GM21576 (cell line): Measurements from ENCODE around the gene PDE7B.
A peak's percentile ranks its signal among the peaks of the same experiment; 100 is the strongest.

Experiments used
- ATAC-seq: cut with Tn5 transposase; IDR thresholded peaks from one replicate; pipeline ENCODE4 v1.9.1; 2021; ENCODE audit warnings: mild to moderate bottlenecking, moderate library complexity; ENCODE audit not compliant: unreplicated experiment

The PDE7B gene

GRCh38 chr6:135884136-135884535, 32.6 kb downstream of the PDE7B start:
- ATAC-seq, result no peak

DNA sequence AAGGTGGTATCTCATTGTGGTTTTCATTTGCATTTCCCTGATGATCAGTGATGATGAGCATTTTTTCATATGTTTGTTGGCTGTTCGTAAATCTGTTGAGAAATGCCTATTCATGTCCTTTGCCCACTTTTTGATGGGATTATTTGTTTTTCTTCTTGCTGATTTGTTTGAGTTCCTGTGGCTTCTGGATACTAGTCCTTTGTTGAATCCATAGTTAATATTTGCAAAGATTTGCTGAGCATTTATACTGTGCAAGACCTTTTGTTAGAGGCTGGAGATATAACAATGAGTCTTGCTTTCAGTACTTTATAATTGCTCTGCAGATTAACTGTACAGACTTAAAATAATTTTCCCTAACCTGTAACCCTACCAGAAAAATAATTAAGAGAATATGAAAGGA, 35.6 kb downstream of the PDE7B start:
- no peak for ATAC-seq

GRCh38 chr6:135888818-135889217, 37.3 kb downstream of the PDE7B start:
- no peak for ATAC-seq

DNA sequence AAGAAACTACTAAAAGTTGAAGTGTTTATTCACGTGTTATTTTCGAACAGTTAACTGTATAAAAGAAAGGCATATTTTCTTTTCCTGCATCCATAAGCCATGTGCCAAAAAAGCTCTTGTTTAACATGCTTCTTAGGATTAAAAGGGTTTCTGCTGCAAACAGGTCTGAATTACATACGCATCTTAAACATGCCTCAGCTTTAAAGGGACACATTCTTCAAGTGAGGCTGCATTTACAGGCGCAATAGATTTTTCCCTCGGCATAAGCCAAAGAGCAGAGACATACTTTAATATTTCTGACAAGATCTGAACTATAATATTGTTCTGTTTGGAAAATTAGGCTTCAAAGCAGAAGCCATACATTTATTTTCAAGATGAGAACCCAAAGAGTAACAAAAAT, 39.4 kb downstream of the PDE7B start:
- ATAC-seq, result no peak

DNA sequence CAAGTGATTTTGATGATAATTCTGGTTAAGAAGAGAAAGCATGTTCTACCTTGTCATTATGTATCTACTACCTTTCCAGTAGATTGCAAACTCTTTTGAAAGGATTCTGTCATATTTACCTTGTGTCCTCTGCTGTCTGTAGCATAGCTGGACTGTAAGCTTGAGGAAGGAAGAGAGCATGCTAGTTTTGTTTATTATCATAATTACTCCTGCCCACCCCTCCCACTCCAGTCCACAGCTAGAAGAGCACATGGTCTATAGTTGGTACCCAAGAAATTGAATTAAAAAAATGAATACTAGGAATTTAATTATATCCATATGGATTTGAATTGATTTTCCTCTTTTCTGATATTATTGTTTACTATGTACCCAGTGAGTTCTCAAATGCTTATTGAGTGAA, 40.2 kb downstream of the PDE7B start:
- ATAC-seq, result no peak

DNA sequence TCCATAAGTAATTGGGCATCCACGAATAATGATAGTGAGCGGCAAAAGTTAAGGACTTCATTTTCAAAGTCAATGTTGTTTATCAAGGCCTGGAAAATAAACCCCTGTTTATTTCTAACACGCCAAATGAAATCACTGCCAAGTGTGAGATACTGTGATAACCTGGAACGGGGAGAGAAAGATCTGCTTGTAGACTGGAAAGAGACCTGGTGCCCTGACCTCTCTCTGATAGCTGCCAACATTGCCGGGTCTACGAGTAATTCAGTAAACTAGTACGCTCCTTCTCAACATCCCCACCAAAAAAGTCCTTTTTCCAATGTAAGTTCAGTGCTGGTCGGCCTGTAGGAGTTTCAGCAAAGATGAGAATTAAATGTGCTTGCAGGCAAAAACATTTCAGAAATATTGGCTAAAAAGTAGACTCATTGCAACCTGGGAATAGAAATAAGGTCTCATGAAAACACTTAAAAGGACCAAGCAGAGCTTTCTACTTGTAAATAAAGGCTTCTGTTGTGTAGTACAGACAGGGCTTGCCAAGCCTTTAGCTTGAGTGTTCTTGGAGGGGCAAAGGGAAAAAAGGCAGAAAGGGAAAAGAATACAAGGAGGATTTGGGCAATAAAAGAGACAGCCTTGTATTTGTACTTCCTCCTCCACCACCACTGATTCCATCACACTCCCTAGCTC, 43.9 kb downstream of the PDE7B start:
- no peak for ATAC-seq

GRCh38 chr6:135897087-135897486, 45.6 kb downstream of the PDE7B start:
- ATAC-seq, result no peak

DNA sequence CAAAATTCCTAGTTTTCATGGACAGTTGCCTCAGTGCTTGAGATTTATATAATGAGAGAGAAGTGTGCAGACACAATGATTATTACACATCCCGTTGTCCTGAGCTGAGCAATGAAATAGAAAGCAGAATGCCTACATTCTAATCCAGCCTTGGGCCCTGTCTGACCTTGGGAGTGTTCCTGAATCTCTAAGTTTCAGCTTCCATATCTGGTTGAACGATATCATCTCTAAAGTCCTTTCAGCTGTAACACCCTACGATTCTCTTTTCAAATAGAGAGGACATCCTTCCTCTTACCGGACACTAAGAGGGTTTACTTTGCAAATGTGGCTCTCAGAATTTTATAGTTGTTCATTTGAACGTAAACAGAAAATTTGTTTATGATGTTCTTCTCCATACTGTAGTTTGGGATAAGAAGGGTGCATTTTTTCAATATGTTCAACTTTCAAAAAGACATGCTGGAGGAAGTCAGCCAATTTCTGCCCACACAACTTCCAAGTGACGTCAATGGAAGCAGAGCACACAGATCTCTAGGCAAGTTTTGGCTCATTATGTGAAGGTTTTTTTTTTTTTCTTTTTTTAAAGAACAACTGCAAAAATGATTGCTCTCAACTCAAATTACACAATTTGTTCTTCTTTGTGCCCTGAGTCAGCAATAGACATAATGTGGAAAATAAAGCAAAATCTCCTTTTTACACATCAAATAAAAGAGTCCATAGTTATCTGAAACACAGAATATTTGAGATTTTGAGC, 50.4 kb downstream of the PDE7B start:
- ATAC-seq, result no peak

- no peak for ATAC-seq
Observed at GRCh38 chr6:135902756-135903331, 51.3 kb downstream of the PDE7B start.

GRCh38 chr6:135904666-135905065, 53.2 kb downstream of the PDE7B start:
- ATAC-seq, result no peak

GRCh38 chr6:135905604-135906300, 54.3 kb downstream of the PDE7B start:
- no peak for ATAC-seq

DNA sequence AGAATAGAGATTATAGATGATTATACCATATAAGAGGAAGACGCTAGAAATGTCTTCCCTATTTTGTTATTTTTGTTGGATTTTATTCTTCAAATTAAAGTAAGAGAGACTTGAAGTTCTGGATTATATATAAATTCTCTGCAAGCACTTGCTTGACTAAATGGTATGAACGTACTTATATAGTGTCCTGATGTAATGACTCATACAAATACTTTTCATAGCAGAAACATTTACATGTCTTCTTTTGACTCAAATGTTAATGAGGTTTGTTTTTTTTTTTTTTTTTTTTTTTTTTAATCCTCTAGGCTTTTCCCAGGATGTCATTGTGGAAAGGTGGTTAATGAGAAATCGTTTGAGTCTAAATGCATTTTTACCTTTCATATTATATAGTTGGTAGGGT, 55.0 kb downstream of the PDE7B start:
- ATAC-seq, result no peak

GRCh38 chr6:135906972-135907465, 55.5 kb downstream of the PDE7B start:
- no peak for ATAC-seq

GRCh38 chr6:135909737-135910387, 58.4 kb downstream of the PDE7B start:
- peak; percentile 88 for ATAC-seq

DNA sequence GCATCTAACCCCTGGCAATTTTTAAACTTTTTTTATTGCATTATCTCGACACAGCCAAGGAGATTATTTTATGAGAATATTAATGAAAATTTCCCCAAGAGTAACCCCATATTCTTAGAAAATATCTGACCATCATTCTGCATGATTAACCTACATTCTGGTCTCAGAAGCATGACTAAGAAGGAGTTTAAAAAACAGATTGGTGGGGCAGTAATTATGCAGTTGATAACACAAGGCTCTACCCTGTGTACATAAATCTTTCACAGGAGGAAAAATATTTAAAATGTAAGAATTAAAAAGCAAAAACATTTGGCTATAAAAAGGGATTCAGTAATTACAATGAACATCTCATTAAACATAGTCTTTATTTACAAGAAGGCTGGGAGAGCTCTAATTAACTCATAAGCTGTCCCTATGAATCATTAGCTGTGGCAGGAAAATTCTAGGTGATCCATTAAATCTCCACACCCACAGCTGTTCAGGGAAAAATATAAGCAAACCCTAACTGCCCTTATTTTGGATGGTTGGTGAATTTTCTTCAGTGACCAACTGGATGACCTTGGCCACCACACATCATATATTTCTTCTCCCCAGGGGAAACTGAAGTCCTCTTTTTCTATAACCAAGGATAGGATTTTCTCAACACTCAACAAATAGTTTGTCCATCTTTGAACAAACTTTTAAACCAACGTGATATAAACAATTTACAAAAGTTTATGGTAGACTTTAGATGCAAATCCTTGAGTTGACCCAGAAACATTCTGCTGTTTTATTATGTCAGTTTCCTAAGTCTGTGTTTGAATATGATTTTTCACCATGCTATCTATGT, 59.5 kb downstream of the PDE7B start:
- no peak for ATAC-seq

GRCh38 chr6:135913785-135914184, 62.3 kb downstream of the PDE7B start:
- ATAC-seq, result no peak

- no peak for ATAC-seq
Observed at GRCh38 chr6:135919026-135919425, 67.5 kb downstream of the PDE7B start.

DNA sequence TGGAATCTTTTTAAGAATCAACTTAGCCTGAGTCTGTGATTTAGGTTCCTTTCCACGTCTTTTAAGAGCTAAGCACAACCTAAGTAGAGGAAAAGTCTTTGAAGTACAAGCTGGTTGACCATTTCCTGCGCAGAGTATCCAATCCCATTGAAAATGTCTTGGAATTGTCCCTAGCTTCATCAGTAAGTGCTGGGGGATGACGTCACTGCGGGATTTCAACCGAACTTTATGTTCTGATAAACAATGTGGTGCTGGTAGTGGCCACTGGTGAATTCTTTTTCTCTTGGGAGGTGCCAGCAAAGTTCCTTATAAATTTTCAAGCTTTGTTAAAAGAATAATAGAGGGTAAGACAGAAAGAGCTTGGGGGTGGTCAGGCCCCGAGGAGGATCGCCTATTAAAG, 69.2 kb downstream of the PDE7B start:
- ATAC-seq, result no peak

- no peak for ATAC-seq
Observed at GRCh38 chr6:135921188-135921587, 69.7 kb downstream of the PDE7B start.

- ATAC-seq, result no peak
Observed at GRCh38 chr6:135922174-135922573, 70.7 kb downstream of the PDE7B start.
